Nephron (organoid): ENCODE results near the gene SNRPD3.

ENCODE experiments used
- H3K27ac Mint-ChIP-seq, 3 experiments: 2 replicates each; pipeline ENCODE4 v1.8.0; 2020; ENCODE audit warnings: mixed read lengths in 3 of 3, mild to moderate bottlenecking in 2 of 3, moderate library complexity in 1 of 3
- H3K27me3 Mint-ChIP-seq: 2 replicates; pipeline ENCODE4 v1.8.0; 2021; ENCODE audit warnings: low read depth, mild to moderate bottlenecking, moderate library complexity, mixed read lengths
- H3K36me3 Mint-ChIP-seq: 2 replicates; pipeline ENCODE4 v1.8.0; 2020; ENCODE audit warnings: low read depth, mixed read lengths
- H3K4me1 Mint-ChIP-seq: 2 replicates; pipeline ENCODE4 v1.8.0; 2020; ENCODE audit warnings: mixed read lengths
- H3K4me3 Mint-ChIP-seq, 3 experiments: 2 replicates each; pipeline ENCODE4 v1.8.0; 2020; ENCODE audit warnings: mild to moderate bottlenecking in 3 of 3, mixed read lengths in 3 of 3, moderate library complexity in 2 of 3
- H3K9me3 Mint-ChIP-seq: 2 replicates; pipeline ENCODE4 v1.8.0; 2020; ENCODE audit warnings: mixed read lengths
- CTCF ChIP-seq, 3 experiments: fragments of 200-600 bp; sonication (generic); IDR thresholded peaks; one replicate each; pipeline ENCODE4 v1.5.0; 2021; ENCODE audit warnings: antibody characterized with exemption in 3 of 3; ENCODE audit not compliant: unreplicated experiment in 3 of 3

Gene SNRPD3

GRCh38 chr22:24513378-24514240, 42.2 kb upstream of the SNRPD3 start:
- H3K4me1 Mint-ChIP-seq, result peaks cover 59% of the 10 kb centered on the region
- H3K36me3 Mint-ChIP-seq, result no peaks in the 10 kb centered on the region
- no peak overlapping the region for H3K4me3 Mint-ChIP-seq
- H3K9me3 Mint-ChIP-seq, result no peaks in the 10 kb centered on the region
- H3K27ac Mint-ChIP-seq, result no peak overlapping the region
- peaks cover 13% of the 10 kb centered on the region for H3K27me3 Mint-ChIP-seq
- no peak for TF ChIP-seq CTCF (IDR thresholded peaks at IDR 0.05; ENCODE audit: unreplicated experiment in 3 of 3)

- Mint-ChIP-seq H3K4me3 (no peak overlapping the region), H3K9me3 (no peaks in the 10 kb centered on the region), H3K36me3 (no peaks in the 10 kb centered on the region), H3K27me3 (peaks cover 13% of the 10 kb centered on the region), H3K4me1 (peaks cover 59% of the 10 kb centered on the region), H3K27ac (peak overlapping the region in 1 of 3 experiments; percentile 48)
- no peak for TF ChIP-seq CTCF (IDR thresholded peaks at IDR 0.05; ENCODE audit: unreplicated experiment in 3 of 3)
Measured at GRCh38 chr22:24514241-24515026, 41.4 kb upstream of the SNRPD3 start.

- Mint-ChIP-seq H3K4me1 (peaks cover 59% of the 10 kb centered on the region), H3K27me3 (peaks cover 9% of the 10 kb centered on the region), H3K27ac (peak overlapping the region in 1 of 3 experiments; percentile 48), H3K36me3 (no peaks in the 10 kb centered on the region), H3K4me3 (no peak overlapping the region), H3K9me3 (no peaks in the 10 kb centered on the region)
- no peak for TF ChIP-seq CTCF (IDR thresholded peaks at IDR 0.05; ENCODE audit: unreplicated experiment in 3 of 3)
Measured at GRCh38 chr22:24515027-24515338, 40.8 kb upstream of the SNRPD3 start.

- Mint-ChIP-seq H3K27me3 (peaks cover 15% of the 10 kb centered on the region), H3K27ac (peak overlapping the region; percentile 45 to 84 (median 82)), H3K4me3 (no peak overlapping the region), H3K4me1 (peaks cover 46% of the 10 kb centered on the region), H3K9me3 (no peaks in the 10 kb centered on the region), H3K36me3 (no peaks in the 10 kb centered on the region)
- no peak for TF ChIP-seq CTCF (IDR thresholded peaks at IDR 0.05; ENCODE audit: unreplicated experiment in 3 of 3)
Measured at GRCh38 chr22:24516301-24516737, 39.5 kb upstream of the SNRPD3 start.

- Mint-ChIP-seq H3K27me3 (peaks cover 15% of the 10 kb centered on the region), H3K27ac (peak overlapping the region in 1 of 3 experiments; percentile 63), H3K36me3 (no peaks in the 10 kb centered on the region), H3K4me1 (peaks cover 39% of the 10 kb centered on the region), H3K4me3 (no peak overlapping the region), H3K9me3 (no peaks in the 10 kb centered on the region)
- TF ChIP-seq CTCF (IDR thresholded peaks at IDR 0.05; ENCODE audit: unreplicated experiment in 3 of 3), result no peak
Measured at GRCh38 chr22:24517446-24517845, 38.4 kb upstream of the SNRPD3 start.
